Common myeloid progenitor, CD34-positive (primary cell): Measurements from ENCODE around the gene ADGRB3.
"Not testable (repeated sequence)": the region's sequence is repeated elsewhere in the genome, so short reads cannot be mapped to it uniquely, and the experiment has no call there.

ENCODE experiments used
- CTCF ChIA-PET: fragments of 350-600 bp; sonication (Branson Sonifier 250); formaldehyde crosslinking; loops from one replicate; lab custom pipeline; 2021; ENCODE audit warnings: antibody characterized with exemption; lab: Charles Lee
- POLR2A ChIA-PET: fragments of 350-600 bp; sonication (Branson Sonifier 250); formaldehyde crosslinking; loops from one replicate; lab custom pipeline; 2021; ENCODE audit warnings: antibody characterized with exemption; lab: Charles Lee
- DNase-seq, 3 donors: peaks; one replicate each; pipeline versions ENCODE4 v3.0.0 to v3.0.0-alpha.2; 2013
- H3K27ac ChIP-seq, 2 experiments: 1 replicate in 1 of 2; 2 replicates in 1 of 2; pipeline ENCODE4 v1.7.0; 2013; ENCODE audit warnings: inconsistent platforms in 2 of 2, low read length in 2 of 2, mild to moderate bottlenecking in 2 of 2, low read depth in 1 of 2, moderate library complexity in 1 of 2; ENCODE audit not compliant: severe bottlenecking in 2 of 2, insufficient read depth in 1 of 2, poor library complexity in 1 of 2
- H3K27me3 ChIP-seq, 5 experiments: replicated peaks in 2 of 5; 1 replicate in 3 of 5; 2 replicates in 2 of 5; pipeline versions ENCODE4 v1.6.1 to v1.7.0; 2013; ENCODE audit warnings: low read length in 4 of 5, mild to moderate bottlenecking in 2 of 5, moderate library complexity in 2 of 5, inconsistent platforms in 1 of 5; ENCODE audit not compliant: insufficient read depth in 5 of 5, control insufficient read depth in 4 of 5
- H3K36me3 ChIP-seq, 4 experiments: 1 replicate in 2 of 4; 2 replicates in 2 of 4; pipeline versions ENCODE4 v1.6.1 to v1.7.0; 2013; ENCODE audit warnings: low read length in 3 of 4, control low read depth in 1 of 4, mild to moderate bottlenecking in 1 of 4; ENCODE audit not compliant: control insufficient read depth in 4 of 4, insufficient read depth in 4 of 4
- H3K4me1 ChIP-seq, 4 experiments: 1 replicate in 3 of 4; 2 replicates in 1 of 4; pipeline versions ENCODE4 v1.6.1 to v1.7.1; 2013; ENCODE audit warnings: low read length in 3 of 4, mild to moderate bottlenecking in 3 of 4, control low read depth in 1 of 4, inconsistent platforms in 1 of 4, moderate library complexity in 1 of 4; ENCODE audit not compliant: control insufficient read depth in 4 of 4, insufficient read depth in 4 of 4; ENCODE audit errors: control extremely low read depth in 1 of 4
- H3K4me3 ChIP-seq, 7 experiments: 1 replicate in 4 of 7; 2 replicates in 3 of 7; pipeline versions ENCODE4 v1.5.1 to v1.7.0; 2013; ENCODE audit warnings: mild to moderate bottlenecking in 7 of 7, low read length in 6 of 7, moderate library complexity in 6 of 7, inconsistent platforms in 2 of 7, low read depth in 2 of 7, control low read depth in 1 of 7; ENCODE audit not compliant: insufficient read depth in 4 of 7, control insufficient read depth in 1 of 7; ENCODE audit errors: extremely low read depth in 1 of 7
- H3K9me3 ChIP-seq, 5 experiments: 1 replicate in 4 of 5; 2 replicates in 1 of 5; pipeline versions ENCODE4 v1.6.1 to v1.7.1; 2013; ENCODE audit warnings: low read length in 4 of 5, mild to moderate bottlenecking in 2 of 5, inconsistent platforms in 1 of 5, low read depth in 1 of 5, moderate library complexity in 1 of 5; ENCODE audit not compliant: control insufficient read depth in 4 of 5, insufficient read depth in 2 of 5; ENCODE audit errors: control extremely low read depth in 1 of 5
- WGBS: methylation state at CpG from one replicate; pipeline ENCODE4 v1.1.5; 2013; ENCODE audit not compliant: insufficient coverage; 5-methylcytosine and 5-hydroxymethylcytosine counted together

The ADGRB3 gene

GRCh38 chr6:69422475-69422874 is 787.4 kb downstream of the ADGRB3 start:
- H3K4me3 ChIP-seq, result no peak overlapping the region
- WGBS, result 60% methylated on average over 2 of the region's 3 CpGs
- no peak for DNase-seq
- H3K36me3 ChIP-seq, result no peaks in the 10 kb centered on the region
- CTCF ChIA-PET, result no interaction called here
- H3K27ac ChIP-seq, result no peak overlapping the region
- H3K27me3 ChIP-seq, result no peaks in the 10 kb centered on the region
- H3K4me1 ChIP-seq, result no peaks in the 10 kb centered on the region
- H3K9me3 ChIP-seq, result no peaks in the 10 kb centered on the region
- POLR2A ChIA-PET, result no interaction called here

- no peaks in the 10 kb centered on the region for H3K4me1 ChIP-seq
- H3K27ac ChIP-seq, result no peak overlapping the region
- H3K36me3 ChIP-seq, result no peaks in the 10 kb centered on the region
- H3K27me3 ChIP-seq, result no peaks in the 10 kb centered on the region
- ChIA-PET CTCF (no interaction called here), POLR2A (no interaction called here)
- no peak overlapping the region for H3K4me3 ChIP-seq
- WGBS, result 100% methylated on average over 1 of the region's 3 CpGs
- H3K9me3 ChIP-seq, result no peaks in the 10 kb centered on the region
- no peak for DNase-seq
Observed at GRCh38 chr6:69423785-69424184, 788.7 kb downstream of the ADGRB3 start.

- Histone ChIP-seq H3K9me3 (no peaks in the 10 kb centered on the region), H3K27ac (no peak overlapping the region), H3K4me3 (no peak overlapping the region), H3K4me1 (no peaks in the 10 kb centered on the region), H3K36me3 (no peaks in the 10 kb centered on the region), H3K27me3 (no peaks in the 10 kb centered on the region)
- WGBS, result 54% methylated on average over 3 of the region's 3 CpGs
- POLR2A ChIA-PET, result no interaction called here
- no peak for DNase-seq
- CTCF ChIA-PET, result no interaction called here
Observed at GRCh38 chr6:69424581-69424980, 789.5 kb downstream of the ADGRB3 start.

GRCh38 chr6:69427882-69428281 is 792.8 kb downstream of the ADGRB3 start:
- ChIA-PET POLR2A (no interaction called here), CTCF (no interaction called here)
- Histone ChIP-seq H3K27ac (no peak overlapping the region), H3K4me1 (no peaks in the 10 kb centered on the region), H3K4me3 (no peak overlapping the region), H3K36me3 (no peaks in the 10 kb centered on the region), H3K27me3 (no peaks in the 10 kb centered on the region), H3K9me3 (no peaks in the 10 kb centered on the region)
- DNase-seq, result no peak
- 83% methylated on average over 1 of the region's 5 CpGs for WGBS

- CTCF ChIA-PET, H3K27ac ChIP-seq, H3K9me3 ChIP-seq, POLR2A ChIA-PET, DNase-seq, H3K4me1 ChIP-seq, H3K4me3 ChIP-seq, H3K36me3 ChIP-seq, H3K27me3 ChIP-seq: not testable (repeated sequence)
- WGBS, result 90% methylated on average over 11 of the region's 19 CpGs
Observed at GRCh38 chr6:69432168-69432567, 797.1 kb downstream of the ADGRB3 start.

- WGBS, result 90% methylated on average over 20 of the region's 22 CpGs
Observed at GRCh38 chr6:69433116-69433515, 798.0 kb downstream of the ADGRB3 start.

GRCh38 chr6:69438113-69438512 is 803.0 kb downstream of the ADGRB3 start:
- no CpG with 5 or more reads among the region's 2 CpGs for WGBS

More at GRCh38 chr6:69433116-69433515, 798.0 kb downstream of the ADGRB3 start:
- H3K4me3 ChIP-seq, H3K27me3 ChIP-seq, H3K9me3 ChIP-seq, POLR2A ChIA-PET, H3K27ac ChIP-seq, H3K36me3 ChIP-seq, DNase-seq, CTCF ChIA-PET, H3K4me1 ChIP-seq: not testable (repeated sequence)

More at GRCh38 chr6:69438113-69438512, 803.0 kb downstream of the ADGRB3 start:
- H3K4me3 ChIP-seq, result no peak overlapping the region
- H3K27ac ChIP-seq, result no peak overlapping the region
- DNase-seq, result no peak
- H3K9me3 ChIP-seq, result no peaks in the 10 kb centered on the region
- no peaks in the 10 kb centered on the region for H3K4me1 ChIP-seq
- H3K27me3 ChIP-seq, result no peaks in the 10 kb centered on the region
- POLR2A ChIA-PET, result no interaction called here
- H3K36me3 ChIP-seq, result no peaks in the 10 kb centered on the region
- CTCF ChIA-PET, result no interaction called here
